Mesodermal cell (in vitro differentiated cells): ENCODE data around the gene ARID5B.

ENCODE experiments used
- H3K27ac ChIP-seq: 2 replicates; pipeline ENCODE4 v1.7.0; 2013; ENCODE audit warnings: mild to moderate bottlenecking, low read depth, low read length, moderate library complexity; ENCODE audit not compliant: severe bottlenecking
- H3K36me3 ChIP-seq: 2 replicates; pipeline ENCODE4 v1.7.1; 2013; ENCODE audit warnings: mild to moderate bottlenecking, low read length, moderate library complexity; ENCODE audit not compliant: control insufficient read depth, insufficient read depth
- H3K4me1 ChIP-seq: one replicate; pipeline ENCODE4 v1.7.1; 2013; ENCODE audit warnings: mild to moderate bottlenecking, low read length; ENCODE audit not compliant: insufficient read depth, control insufficient read depth, poor library complexity, severe bottlenecking
- H3K4me3 ChIP-seq: 2 replicates; pipeline ENCODE4 v1.7.0; 2013; ENCODE audit warnings: low read length, control low read depth, mild to moderate bottlenecking; ENCODE audit not compliant: insufficient read depth, poor library complexity, severe bottlenecking; ENCODE audit errors: extremely low read depth
- H3K9me3 ChIP-seq: 2 replicates; pipeline ENCODE4 v1.7.1; 2013; ENCODE audit warnings: mild to moderate bottlenecking, low read length, moderate library complexity; ENCODE audit not compliant: control insufficient read depth
- WGBS, 2 experiments: methylation state at CpG; one replicate each; pipeline ENCODE4 v1.1.5; 2013; ENCODE audit warnings: missing lambda C conversion rate in 2 of 2; ENCODE audit not compliant: insufficient coverage in 2 of 2; 5-methylcytosine and 5-hydroxymethylcytosine counted together

ARID5B gene

DNA sequence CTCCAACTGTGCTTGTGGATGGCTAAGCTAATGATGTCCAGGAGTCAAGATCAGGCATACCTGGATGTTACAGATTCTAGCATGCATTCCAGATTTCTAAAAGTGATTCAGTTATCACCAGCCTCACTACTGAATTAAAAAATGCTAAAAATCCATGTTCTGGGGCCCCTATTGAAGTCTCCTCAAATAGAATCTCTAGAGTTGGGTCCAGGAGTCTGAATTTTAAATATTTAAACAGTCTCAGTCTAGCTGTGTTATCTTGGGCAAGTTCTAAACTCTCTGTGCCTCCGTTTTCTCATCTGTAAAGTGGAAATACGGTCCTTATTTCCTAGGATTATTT, 5.0 kb downstream of the ARID5B start:
- H3K4me1 ChIP-seq = peaks cover 13% of the 10 kb centered on the region
- H3K27ac ChIP-seq = no peak overlapping the region
- no CpG with 5 or more reads among the region's 2 CpGs for WGBS, 2 experiments
- peaks cover 6% of the 10 kb centered on the region for H3K36me3 ChIP-seq
- H3K9me3 ChIP-seq = no peaks in the 10 kb centered on the region
- H3K4me3 ChIP-seq = no peak overlapping the region

DNA sequence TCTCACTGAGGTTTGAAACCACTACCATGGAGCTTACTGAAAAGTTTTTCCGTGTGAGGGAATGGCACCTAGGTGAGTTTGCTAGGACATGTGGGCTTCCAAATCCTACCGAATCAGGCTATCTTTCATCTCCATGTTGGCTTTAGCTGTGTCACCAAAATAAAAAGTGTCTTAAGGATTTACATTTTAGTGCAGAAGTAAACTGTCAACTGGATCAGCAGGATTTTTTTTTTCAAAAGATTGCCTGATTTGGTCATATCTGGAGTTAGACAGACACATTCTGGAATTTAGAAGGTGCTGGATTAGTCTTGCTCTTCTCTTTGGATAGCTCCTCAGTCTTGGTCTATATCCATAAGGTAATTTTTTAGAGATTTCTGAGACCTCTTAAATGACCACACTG, 5.5 kb downstream of the ARID5B start:
- peaks cover 6% of the 10 kb centered on the region for H3K36me3 ChIP-seq
- peaks cover 13% of the 10 kb centered on the region for H3K4me1 ChIP-seq
- WGBS, 2 experiments = 80 to 84% methylated on average over 1 to 2 of the region's 2 CpGs
- no peak overlapping the region for H3K27ac ChIP-seq
- no peak overlapping the region for H3K4me3 ChIP-seq
- H3K9me3 ChIP-seq = no peaks in the 10 kb centered on the region

DNA sequence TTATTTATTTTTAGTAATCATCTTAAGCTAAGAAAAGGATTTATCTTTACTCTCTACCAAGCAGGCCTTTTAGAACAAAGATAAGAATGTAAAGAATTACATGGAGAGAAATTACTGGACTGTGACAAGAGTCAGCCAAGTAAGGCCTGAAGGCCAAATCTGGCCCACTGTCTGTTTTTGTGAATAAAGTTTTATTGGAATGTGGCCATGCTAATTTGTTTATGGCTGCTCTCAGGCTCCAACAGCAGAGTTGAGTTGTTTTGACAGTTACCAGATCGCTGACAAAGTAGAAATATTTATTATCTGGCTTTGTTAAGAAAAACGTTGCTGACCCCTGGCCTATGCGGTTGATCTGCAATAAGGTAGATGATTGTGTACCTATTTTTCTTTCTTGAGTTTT, 6.1 kb downstream of the ARID5B start:
- WGBS, 2 experiments = 100% methylated on average over 1 of the region's 3 CpGs; no CpG with 5 or more reads in 1 of the 2 experiments
- H3K9me3 ChIP-seq = no peaks in the 10 kb centered on the region
- H3K27ac ChIP-seq = no peak overlapping the region
- no peak overlapping the region for H3K4me3 ChIP-seq
- peaks cover 6% of the 10 kb centered on the region for H3K36me3 ChIP-seq
- peaks cover 13% of the 10 kb centered on the region for H3K4me1 ChIP-seq

DNA sequence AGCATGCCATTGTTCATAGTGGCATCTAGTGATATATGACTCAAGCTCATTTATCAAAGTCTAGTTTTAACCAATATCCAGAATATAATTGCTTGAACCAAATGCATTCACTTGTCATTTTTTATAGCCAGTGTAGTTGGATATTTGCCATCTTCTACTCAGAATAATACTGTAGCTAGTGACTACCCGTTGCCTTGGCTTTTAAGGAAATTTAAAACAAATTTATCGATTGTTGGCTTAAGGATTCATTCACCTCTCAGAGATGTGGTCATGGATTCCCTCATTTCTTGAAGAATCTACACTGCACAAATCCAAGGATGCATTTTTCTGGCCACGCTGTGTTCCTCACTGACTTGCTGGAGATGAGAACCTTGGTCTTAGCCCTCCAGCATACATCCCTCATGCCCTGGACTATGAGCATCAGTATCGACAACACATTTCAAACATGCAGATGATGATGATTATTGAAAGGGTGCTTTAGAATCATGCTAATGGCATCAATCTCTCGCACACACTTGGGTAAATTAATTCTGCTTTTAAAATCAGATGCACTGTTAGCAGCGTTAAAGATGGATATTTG, 8.8 kb downstream of the ARID5B start:
- Histone ChIP-seq H3K36me3 (peaks cover 21% of the 10 kb centered on the region), H3K9me3 (no peaks in the 10 kb centered on the region), H3K27ac (no peak overlapping the region), H3K4me1 (no peaks in the 10 kb centered on the region), H3K4me3 (no peak overlapping the region)
- 94% methylated on average over 5 to 6 of the region's 6 CpGs for WGBS, 2 experiments

DNA sequence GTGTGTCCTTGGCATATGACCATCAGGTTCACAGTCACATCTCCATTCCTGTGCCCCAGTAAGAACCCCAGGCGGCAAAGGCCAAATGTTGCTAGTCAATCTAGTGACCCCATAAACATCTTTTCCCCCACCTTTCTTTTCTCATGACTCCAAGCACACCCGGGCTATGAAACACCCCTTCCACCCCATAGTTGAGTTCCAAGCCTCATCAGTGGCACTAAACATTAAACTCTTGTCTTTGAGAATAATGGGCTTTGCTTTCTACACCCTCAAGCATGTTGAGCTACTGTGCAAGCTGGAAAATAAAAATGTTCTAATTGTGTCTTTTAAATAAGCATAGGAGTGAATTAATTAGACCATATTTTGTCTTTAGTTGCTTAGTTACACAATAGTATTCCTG, 9.4 kb downstream of the ARID5B start:
- no peak overlapping the region for H3K27ac ChIP-seq
- peaks cover 24% of the 10 kb centered on the region for H3K36me3 ChIP-seq
- H3K4me3 ChIP-seq = no peak overlapping the region
- no peaks in the 10 kb centered on the region for H3K4me1 ChIP-seq
- H3K9me3 ChIP-seq = no peaks in the 10 kb centered on the region
- 95 to 100% methylated on average over 1 to 2 of the region's 2 CpGs for WGBS, 2 experiments

DNA sequence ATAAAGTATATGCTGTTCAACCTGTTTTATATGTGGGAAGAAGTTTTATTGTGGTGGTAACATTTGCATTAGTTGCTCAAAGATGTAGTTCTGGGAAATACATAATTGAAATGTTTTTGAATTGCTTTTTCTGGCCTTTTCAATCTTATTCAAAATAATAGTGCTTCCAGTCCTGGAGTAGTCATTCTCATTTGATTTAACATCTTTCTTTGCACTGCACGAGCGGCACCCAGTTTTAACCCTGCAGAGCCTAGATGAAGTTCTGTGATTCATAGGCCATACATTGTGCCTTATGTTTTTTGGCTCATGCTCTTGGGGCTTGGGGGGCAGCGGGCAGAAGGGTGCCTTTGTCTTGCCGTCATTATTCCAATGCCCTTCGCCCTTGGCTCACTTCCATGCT, 9.9 kb downstream of the ARID5B start:
- peaks cover 25% of the 10 kb centered on the region for H3K36me3 ChIP-seq
- H3K27ac ChIP-seq = no peak overlapping the region
- H3K9me3 ChIP-seq = no peaks in the 10 kb centered on the region
- WGBS, 2 experiments = 96 to 100% methylated on average over 3 to 4 of the region's 5 CpGs
- H3K4me1 ChIP-seq = no peaks in the 10 kb centered on the region
- H3K4me3 ChIP-seq = no peak overlapping the region

DNA sequence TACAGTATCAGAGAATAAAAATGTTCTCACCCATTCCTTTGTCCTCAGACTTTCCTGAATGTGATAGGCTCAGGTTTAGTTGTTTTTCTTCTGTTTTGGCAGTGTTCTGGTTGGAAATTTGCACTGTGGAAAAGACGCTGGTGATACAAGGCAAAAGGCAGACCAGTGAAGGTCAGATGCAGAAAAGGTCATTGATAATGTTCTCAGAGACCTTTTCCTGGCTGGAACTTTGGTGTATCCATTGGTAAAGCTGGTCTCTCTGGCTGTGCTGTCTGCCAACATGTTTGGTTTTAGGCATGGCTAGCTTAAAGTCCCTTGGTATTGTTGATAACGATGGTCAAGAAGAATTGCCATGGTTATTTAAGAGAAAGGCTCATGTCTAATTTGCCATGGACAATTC, 11.5 kb downstream of the ARID5B start:
- Histone ChIP-seq H3K9me3 (peaks cover 6% of the 10 kb centered on the region), H3K4me1 (no peaks in the 10 kb centered on the region), H3K27ac (no peak overlapping the region), H3K4me3 (no peak overlapping the region), H3K36me3 (peaks cover 24% of the 10 kb centered on the region)
- 80 to 100% methylated on average over 1 to 2 of the region's 2 CpGs for WGBS, 2 experiments

DNA sequence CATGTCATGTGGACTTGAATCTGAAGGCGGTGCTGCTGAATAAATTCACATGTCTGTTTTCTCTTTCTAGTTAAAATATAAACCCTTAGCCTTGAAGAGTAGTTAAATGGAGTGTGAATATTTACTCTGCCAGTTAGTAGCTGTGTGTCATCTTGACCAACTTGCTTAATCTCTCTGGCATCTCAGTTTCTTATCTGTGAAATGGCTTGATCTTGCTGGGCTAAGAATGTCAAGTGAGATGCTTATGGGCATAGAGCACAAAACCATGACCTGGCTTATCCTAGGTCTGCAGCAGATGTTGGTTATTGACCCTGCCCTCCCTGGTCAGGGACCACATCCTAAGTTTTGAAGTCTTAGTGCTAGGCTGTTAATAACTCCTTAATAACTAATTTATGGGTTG, 16.6 kb downstream of the ARID5B start:
- H3K27ac ChIP-seq = no peak overlapping the region
- H3K9me3 ChIP-seq = peaks cover 10% of the 10 kb centered on the region
- no peak overlapping the region for H3K4me3 ChIP-seq
- H3K36me3 ChIP-seq = peaks cover 21% of the 10 kb centered on the region
- WGBS, 2 experiments = no CpG with 5 or more reads among the region's 1 CpG
- H3K4me1 ChIP-seq = no peaks in the 10 kb centered on the region

DNA sequence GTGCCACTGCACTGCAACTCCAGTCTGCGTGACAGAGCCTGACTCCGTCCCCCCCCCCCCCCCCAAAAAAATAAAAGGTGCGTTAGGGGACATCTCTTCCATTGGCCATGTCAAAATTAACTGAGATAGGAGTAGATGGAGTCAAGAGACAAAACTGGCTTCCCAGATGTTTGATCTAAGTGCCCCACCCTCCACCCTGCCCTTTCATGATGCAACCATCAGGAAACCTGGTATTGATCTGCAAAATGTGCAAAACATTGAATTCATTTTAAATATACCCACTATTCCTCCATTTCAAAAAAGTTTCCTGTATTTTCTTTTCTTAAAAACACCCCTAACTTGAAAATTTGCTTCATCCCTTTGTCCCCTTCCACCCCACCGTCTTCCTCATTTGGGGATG, 17.5 kb downstream of the ARID5B start:
- no CpG with 5 or more reads among the region's 4 CpGs for WGBS, 2 experiments

DNA sequence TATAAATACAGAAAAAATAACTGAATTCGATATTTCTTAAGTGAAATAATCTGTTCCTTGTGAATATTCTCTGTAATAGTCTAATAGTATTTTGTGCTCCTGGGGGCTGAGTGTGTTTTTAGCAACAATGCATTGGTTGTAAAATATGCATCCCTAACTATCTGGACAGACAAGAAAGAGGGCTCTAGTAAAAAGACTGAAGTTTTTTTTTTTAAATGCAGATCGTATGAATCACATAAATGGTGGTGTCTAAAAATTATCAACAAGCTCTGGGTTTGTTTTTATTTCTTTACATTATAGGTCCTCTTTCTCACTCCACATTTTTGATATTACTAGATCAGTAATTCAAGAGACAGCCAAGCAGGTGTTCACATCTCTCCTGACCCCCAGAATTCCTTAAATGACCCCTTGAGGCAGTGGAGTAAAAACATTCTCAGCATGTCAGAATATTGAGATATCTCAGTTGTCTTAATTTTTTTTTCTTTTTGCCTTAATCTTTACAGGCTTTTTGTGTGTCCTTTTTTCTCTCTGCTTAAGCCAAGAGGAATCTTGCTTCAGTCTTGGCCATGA, 18.2 kb downstream of the ARID5B start:
- peaks cover 10% of the 10 kb centered on the region for H3K9me3 ChIP-seq
- no peak overlapping the region for H3K4me3 ChIP-seq
- H3K36me3 ChIP-seq = peaks cover 13% of the 10 kb centered on the region
- no peaks in the 10 kb centered on the region for H3K4me1 ChIP-seq
- WGBS, 2 experiments = no CpG with 5 or more reads among the region's 2 CpGs
- H3K27ac ChIP-seq = no peak overlapping the region

More for the DNA sequence above, 17.5 kb downstream of the ARID5B start:
- Histone ChIP-seq H3K36me3 (peaks cover 20% of the 10 kb centered on the region), H3K9me3 (peaks cover 10% of the 10 kb centered on the region), H3K4me3 (no peak overlapping the region), H3K4me1 (no peaks in the 10 kb centered on the region), H3K27ac (no peak overlapping the region)

DNA sequence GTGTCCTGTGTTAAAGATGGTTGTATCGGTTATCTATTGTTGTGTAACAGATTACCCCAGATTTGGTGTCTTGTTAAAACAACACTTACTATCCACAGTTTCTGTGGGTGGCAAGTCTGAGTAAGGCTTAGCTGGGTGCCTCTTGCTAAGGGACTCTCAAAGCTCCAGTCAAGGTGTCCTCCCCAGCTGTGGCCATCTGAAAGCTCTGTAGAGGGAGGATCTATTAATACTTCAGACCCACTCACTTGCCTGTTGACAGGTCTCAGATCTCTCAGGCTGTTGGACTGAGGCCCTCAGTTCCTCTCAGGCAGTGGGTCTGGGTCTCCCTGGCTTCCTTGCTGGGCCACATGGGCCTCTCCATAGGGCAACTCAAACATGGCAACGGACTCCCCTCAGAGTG, 19.6 kb downstream of the ARID5B start:
- Histone ChIP-seq H3K4me1 (no peaks in the 10 kb centered on the region), H3K36me3 (peaks cover 4% of the 10 kb centered on the region), H3K27ac (no peak overlapping the region), H3K4me3 (no peak overlapping the region), H3K9me3 (peaks cover 10% of the 10 kb centered on the region)
- WGBS, 2 experiments = no CpG with 5 or more reads among the region's 2 CpGs
